Fibroblast of villous mesenchyme (primary cell): ENCODE data around the gene INTS15. TPM values are rescaled to one million over a fixed set of nuclear protein-coding genes. Genes with fewer than 3 reads are reported as not detected.
"Not testable (repeated sequence)": the region's sequence is repeated elsewhere in the genome, so short reads cannot be mapped to it uniquely, and the experiment has no call there.

Experiments used
- DNase-seq: peaks from one replicate; pipeline ENCODE4 v3.0.0-alpha.2; 2010; ENCODE audit warnings: low read depth
- H3K4me3 ChIP-seq: 2 replicates; pipeline ENCODE4 v1.5.1; 2011; ENCODE audit warnings: low read depth, mild to moderate bottlenecking, low read length
- total RNA-seq: library from RNA; depleted of rRNA; stranded (reverse); fragments of >200 nt; gene quantifications from 2 replicates; pipeline ENCODE4 v1.2.3, GENCODE V29; 2012
- TF ChIP-seq, protein P1 (sequence below): IDR thresholded peaks from 2 replicates; pipeline ENCODE4 v1.5.1; 2012; ENCODE audit warnings: low read depth, mild to moderate bottlenecking, low read length; ENCODE audit not compliant: insufficient read depth

INTS15 gene
- total RNA-seq, 1 donor: 16.4 TPM

DNA sequence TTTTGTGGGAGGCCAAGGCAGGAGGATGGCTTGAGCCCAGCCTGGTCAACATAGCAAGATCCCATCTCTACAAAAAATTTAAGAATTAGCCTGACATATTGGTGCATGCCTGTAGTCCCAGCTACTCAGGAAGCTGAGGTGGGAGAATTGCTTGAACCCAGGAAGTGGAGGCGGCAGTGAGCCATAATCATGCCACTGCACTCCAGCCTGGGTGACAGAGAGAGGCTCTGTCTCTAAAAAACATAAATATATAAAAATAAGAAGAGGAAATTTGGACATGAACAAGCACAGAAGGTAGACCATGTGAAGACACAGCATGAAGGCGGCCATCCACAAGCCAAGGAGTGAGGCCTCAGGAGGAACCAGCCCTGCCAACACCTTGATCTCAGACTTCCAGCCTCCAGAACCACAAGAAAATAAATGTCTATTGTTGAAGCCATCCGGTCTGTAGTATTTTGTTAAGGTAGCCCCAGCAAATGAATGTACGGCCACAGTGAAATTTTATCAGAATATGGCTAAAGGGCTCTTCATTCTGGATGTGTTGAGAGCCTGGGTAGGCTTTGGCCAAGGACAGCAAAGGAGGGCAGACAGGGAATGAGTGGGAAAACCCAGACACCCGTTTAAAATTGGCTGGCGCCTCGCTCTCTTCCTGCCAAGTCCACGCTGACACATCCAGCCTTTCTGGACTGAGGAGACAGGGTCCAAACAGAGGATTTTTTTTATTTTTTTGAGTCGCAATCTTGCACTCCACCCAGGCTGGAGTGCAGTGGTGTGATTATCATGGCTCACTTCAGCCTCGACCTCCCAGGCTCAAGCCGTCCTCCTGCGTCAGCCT is 25.7 kb upstream of the INTS15 start:
- no peak for DNase-seq
- TF ChIP-seq, protein P1, sequence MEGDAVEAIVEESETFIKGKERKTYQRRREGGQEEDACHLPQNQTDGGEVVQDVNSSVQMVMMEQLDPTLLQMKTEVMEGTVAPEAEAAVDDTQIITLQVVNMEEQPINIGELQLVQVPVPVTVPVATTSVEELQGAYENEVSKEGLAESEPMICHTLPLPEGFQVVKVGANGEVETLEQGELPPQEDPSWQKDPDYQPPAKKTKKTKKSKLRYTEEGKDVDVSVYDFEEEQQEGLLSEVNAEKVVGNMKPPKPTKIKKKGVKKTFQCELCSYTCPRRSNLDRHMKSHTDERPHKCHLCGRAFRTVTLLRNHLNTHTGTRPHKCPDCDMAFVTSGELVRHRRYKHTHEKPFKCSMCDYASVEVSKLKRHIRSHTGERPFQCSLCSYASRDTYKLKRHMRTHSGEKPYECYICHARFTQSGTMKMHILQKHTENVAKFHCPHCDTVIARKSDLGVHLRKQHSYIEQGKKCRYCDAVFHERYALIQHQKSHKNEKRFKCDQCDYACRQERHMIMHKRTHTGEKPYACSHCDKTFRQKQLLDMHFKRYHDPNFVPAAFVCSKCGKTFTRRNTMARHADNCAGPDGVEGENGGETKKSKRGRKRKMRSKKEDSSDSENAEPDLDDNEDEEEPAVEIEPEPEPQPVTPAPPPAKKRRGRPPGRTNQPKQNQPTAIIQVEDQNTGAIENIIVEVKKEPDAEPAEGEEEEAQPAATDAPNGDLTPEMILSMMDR: no peak
- H3K4me3 ChIP-seq: no peak overlapping the region

DNA sequence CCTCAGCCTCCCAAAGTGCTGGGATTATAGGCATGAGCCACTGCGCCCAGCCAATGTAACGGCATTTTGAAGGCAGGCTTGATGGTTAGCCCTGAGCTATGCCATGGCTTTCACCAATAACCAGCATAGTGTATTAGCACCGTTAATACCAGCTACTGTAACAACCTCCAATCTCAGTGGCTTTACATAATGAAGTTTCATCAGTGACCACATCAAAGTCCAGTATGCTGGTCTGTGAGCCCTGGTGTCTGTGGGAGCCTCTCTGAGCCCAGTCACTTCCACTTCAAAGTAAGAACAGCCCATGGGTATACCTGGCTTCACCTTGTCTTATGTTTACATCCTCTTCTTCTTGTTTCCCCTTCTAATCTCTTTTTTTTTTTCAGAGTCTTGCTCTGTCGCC is 24.2 kb upstream of the INTS15 start:
- H3K4me3 ChIP-seq: no peak overlapping the region
- TF ChIP-seq, protein P1: no peak
- no peak for DNase-seq

DNA sequence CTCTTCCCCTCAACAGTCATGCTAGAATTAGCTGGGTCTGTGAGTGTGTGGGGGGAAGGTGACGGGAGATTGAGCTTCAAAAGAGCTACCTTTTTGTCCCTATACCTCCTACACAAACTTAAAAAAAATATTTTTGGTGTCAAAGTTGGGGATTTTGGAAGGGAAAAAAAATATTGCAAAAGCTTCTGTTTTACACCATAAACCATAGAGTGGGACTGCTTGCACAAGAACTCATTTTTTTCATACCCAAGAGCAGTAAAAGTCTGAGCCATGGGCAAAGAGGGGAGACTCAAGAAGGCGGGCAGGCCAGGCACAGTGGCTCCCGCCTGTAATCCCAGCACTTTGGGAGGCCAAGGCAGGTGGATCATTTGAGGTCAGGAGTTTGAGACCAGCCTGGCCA is 21.9 kb upstream of the INTS15 start:
- no peak overlapping the region for H3K4me3 ChIP-seq
- DNase-seq: no peak
- TF ChIP-seq, protein P1: no peak

DNA sequence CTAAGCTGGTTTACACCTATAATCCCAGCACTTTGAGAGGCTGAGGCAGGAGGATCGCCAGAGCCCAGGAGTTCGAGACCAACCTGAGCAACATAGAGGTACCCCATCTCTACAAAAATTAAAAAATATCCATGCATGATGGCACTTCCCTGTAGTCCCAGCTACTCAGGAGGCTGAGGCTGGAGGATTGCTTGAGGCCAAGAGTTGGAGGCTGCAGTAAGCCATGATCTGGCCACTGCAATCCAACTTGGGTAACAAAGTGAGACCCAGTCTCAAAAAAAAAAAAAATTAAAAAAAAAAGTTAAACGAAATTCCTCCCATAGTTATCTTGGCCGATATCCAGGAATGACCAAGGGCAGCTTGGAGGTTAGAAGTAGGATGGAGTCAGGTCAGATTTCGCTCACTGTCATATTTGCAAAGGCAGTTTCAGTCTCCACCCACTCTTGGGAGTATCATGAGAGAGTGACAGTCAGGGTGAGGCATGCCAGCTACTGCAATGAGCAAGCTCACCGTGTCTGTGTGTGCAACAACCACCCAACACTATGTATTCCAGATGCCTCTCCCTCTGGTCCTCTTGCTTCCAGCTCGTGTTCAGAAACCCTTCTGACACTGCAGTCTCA is 18.6 kb upstream of the INTS15 start:
- H3K4me3 ChIP-seq: no peak overlapping the region
- DNase-seq: no peak
- TF ChIP-seq, protein P1: no peak

DNA sequence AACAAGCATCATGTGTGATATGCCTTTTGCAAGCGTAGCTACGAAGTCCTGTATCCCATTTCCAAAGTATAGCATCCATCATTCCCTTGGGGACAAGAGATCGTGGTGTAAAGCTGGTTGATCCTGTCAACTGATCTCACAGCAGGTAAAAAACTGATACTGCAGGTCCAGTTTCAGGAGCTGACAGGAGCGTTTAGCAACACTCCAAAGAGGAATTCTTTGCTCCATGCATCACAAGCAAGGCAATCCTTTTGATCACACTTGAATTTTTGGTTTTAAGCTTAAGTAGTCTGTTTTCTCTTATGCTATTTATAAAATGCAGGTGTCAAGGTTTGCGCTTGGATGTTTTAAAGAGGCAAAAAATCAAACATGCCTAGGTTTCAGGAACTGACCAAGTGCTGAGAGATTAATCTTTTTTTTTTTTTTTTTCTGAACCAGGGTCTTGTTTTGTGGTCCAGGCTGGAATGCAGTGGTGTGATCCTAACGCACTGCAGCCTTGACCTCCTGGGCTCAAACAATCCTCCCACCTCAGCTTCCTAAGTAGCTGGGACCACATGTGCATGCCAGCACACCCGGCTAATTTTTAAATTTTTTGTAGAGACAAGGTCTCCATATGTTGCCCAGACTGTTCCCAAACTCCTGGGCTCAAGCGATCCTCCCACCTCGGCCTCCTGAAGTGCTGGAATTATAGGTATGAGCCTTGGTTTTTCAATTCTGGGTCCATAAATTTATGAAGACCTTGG is 14.4 kb upstream of the INTS15 start:
- DNase-seq: no peak
- H3K4me3 ChIP-seq: no peak overlapping the region
- TF ChIP-seq, protein P1: no peak

DNA sequence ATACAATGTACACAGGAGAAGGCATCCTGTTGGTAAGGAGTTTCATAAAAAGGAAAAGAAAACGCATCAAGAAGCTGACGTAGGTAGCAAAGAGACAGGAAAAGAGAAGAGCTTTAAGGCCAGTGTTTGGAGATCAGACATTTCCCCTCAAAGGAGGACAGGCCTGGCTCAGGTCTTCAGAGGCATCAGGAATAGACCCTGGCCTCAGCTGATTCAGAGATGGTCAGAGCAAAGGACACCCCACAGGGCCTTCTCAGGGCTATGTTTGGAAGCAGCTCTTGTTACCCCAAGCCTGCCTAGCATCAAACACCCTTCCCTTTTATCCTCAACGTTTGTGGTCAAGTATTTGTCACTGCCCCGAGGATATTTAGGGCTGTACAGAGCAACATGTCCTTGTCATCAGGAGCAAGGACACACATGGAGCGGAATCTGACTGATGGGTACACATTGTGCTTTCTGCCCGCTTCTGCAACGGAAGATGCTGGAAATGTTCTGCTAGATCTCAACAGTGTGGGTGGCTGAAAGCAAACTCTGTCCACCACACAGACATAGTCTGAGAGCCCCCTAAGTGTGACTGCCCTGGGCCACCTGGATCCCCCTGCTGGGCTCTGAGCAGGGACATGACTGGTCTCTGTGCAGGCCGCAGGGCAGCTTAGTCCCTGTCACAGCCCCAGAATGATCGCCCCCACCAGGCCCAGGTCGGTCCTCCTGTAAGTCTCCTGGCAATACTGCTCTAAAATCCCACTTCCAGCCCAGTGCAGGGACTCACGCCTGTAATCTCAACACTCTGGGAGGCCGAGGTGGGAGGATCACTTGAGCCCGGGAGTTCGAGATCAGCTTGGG is 13.6 kb upstream of the INTS15 start:
- H3K4me3 ChIP-seq: peak overlapping the region; percentile 84
- TF ChIP-seq, protein P1: no peak
- no peak for DNase-seq

DNA sequence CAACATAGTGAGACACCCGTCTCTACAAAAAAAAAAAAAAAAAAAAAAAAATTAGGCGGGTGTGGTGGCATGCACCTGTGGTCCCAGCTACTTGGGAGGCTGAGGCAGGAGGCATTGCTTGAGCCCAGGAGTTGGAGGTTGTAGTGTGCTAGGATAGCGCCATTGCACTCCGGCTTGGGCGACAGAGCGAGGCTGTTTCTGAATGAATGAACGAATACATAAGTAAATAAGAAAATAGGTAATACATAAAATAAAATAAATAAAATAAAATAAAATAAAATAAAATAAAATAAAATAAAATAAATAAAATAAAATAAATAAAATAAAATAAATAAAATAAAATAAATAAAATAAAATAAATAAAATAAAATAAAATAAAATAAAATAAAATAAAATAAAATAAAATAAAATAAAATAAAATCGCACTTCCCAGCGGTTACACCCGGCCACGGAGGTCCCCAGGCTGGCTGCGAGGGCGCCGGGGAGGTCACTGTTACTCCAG is 12.9 kb upstream of the INTS15 start:
- not testable (repeated sequence) for DNase-seq
- H3K4me3 ChIP-seq: peak overlapping the region; percentile 84
